Measurements from ENCODE around the gene SLC16A12.

The SLC16A12 gene

DNA sequence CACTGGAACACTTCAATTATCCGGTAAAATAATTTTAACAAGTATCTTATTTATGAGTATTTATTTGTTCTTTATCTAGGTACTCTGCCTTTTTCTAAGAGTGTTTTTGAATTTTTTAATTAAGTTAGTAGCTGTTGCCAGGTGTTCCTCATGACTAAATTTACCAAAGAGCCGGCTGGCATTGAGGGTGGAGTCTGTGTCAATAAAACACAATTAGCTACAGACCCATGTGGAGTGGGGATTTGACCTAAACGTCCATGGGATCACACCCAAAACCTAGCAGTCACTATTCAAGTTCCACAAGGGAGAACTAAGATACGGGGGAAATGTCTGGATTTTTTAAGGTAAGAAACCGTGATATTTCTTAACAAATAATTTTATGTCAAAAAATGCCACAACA, 9.8 kb downstream of the SLC16A12 start:
- no peak overlapping the region for H3K9ac ChIP-seq (ENCODE audit: low read depth, low read length)
- H3K9me3 ChIP-seq (ENCODE audit: control insufficient read depth, insufficient read depth, low read length): no peaks in the 10 kb centered on the region
- no peaks in the 10 kb centered on the region for H3K27me3 ChIP-seq (ENCODE audit: control insufficient read depth, insufficient read depth, low read length)
- H3K4me1 ChIP-seq (ENCODE audit: control insufficient read depth, insufficient read depth, low read length): no peaks in the 10 kb centered on the region
- no peak overlapping the region for H3K27ac ChIP-seq (ENCODE audit: low read depth, low read length)
- no peaks in the 10 kb centered on the region for H3K36me3 ChIP-seq (ENCODE audit: control insufficient read depth, insufficient read depth, low read length)
- no peak overlapping the region for H3K4me3 ChIP-seq (ENCODE audit: low read depth, low read length)

DNA sequence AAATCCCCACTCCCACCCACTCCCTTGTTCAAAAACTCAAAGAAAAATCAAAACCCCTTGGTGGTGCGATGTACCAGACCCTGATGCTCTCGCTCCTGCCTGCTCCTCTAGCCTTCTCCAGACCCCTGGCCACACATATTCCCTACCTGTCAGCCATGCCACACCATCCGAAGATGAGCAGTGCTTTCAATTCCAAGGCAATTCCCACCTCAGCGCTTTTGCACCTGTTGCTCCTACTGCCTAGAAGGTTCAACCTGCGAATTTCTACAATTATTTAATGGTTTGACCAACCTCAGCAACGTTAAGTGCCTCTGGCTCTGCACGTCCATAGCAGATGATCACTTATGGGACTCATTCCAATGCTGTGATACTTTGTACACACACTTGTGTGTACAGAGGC, 11.1 kb downstream of the SLC16A12 start:
- Histone ChIP-seq H3K27ac (ENCODE audit: low read depth, low read length) (no peak overlapping the region), H3K36me3 (ENCODE audit: control insufficient read depth, insufficient read depth, low read length) (no peaks in the 10 kb centered on the region), H3K9ac (ENCODE audit: low read depth, low read length) (no peak overlapping the region), H3K4me3 (ENCODE audit: low read depth, low read length) (no peak overlapping the region), H3K27me3 (ENCODE audit: control insufficient read depth, insufficient read depth, low read length) (no peaks in the 10 kb centered on the region), H3K4me1 (ENCODE audit: control insufficient read depth, insufficient read depth, low read length) (no peaks in the 10 kb centered on the region), H3K9me3 (ENCODE audit: control insufficient read depth, insufficient read depth, low read length) (no peaks in the 10 kb centered on the region)

DNA sequence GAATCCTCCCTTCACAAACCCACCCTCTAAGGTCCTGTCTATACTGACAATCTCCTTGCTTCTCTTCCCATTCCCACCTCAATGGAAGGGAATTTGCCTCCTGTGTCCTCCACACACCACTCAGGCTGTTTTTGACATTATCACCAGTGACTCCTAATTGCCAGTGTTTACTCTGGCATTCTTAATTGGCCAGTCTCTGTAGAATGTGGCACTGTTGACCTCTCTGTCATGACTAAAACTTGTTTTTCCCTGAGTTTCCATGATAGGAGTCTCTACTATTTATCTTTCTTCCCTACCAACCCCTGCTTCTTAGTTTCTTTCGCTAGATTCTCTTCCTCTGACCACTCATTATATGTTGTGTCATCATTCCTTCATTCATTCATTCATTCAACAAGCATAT, 12.1 kb downstream of the SLC16A12 start:
- no peaks in the 10 kb centered on the region for H3K36me3 ChIP-seq (ENCODE audit: control insufficient read depth, insufficient read depth, low read length)
- no peaks in the 10 kb centered on the region for H3K27me3 ChIP-seq (ENCODE audit: control insufficient read depth, insufficient read depth, low read length)
- H3K27ac ChIP-seq (ENCODE audit: low read depth, low read length): no peak overlapping the region
- no peaks in the 10 kb centered on the region for H3K4me1 ChIP-seq (ENCODE audit: control insufficient read depth, insufficient read depth, low read length)
- no peak overlapping the region for H3K4me3 ChIP-seq (ENCODE audit: low read depth, low read length)
- H3K9me3 ChIP-seq (ENCODE audit: control insufficient read depth, insufficient read depth, low read length): no peaks in the 10 kb centered on the region
- no peak overlapping the region for H3K9ac ChIP-seq (ENCODE audit: low read depth, low read length)

DNA sequence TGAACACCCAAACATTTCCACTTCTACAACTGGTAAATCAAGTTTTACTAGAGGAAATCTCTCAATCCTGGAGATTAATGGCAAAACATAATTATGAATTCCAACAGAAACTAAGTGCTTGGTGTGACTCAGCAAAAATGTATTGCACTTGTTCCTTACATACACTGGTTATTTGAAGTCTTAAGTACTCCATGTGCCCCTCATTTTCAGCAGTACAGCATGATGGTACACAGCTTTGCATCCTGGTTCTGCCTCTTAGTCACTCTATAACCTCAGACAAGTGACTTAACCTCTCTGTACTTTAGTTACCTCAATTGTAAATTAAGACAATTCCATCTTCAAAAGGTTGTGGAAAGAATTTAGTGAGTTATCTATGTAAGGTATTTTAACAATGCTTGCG, 12.9 kb downstream of the SLC16A12 start:
- H3K27me3 ChIP-seq (ENCODE audit: control insufficient read depth, insufficient read depth, low read length): no peaks in the 10 kb centered on the region
- H3K9me3 ChIP-seq (ENCODE audit: control insufficient read depth, insufficient read depth, low read length): no peaks in the 10 kb centered on the region
- no peak overlapping the region for H3K9ac ChIP-seq (ENCODE audit: low read depth, low read length)
- no peaks in the 10 kb centered on the region for H3K36me3 ChIP-seq (ENCODE audit: control insufficient read depth, insufficient read depth, low read length)
- no peak overlapping the region for H3K4me3 ChIP-seq (ENCODE audit: low read depth, low read length)
- H3K4me1 ChIP-seq (ENCODE audit: control insufficient read depth, insufficient read depth, low read length): no peaks in the 10 kb centered on the region
- no peak overlapping the region for H3K27ac ChIP-seq (ENCODE audit: low read depth, low read length)

DNA sequence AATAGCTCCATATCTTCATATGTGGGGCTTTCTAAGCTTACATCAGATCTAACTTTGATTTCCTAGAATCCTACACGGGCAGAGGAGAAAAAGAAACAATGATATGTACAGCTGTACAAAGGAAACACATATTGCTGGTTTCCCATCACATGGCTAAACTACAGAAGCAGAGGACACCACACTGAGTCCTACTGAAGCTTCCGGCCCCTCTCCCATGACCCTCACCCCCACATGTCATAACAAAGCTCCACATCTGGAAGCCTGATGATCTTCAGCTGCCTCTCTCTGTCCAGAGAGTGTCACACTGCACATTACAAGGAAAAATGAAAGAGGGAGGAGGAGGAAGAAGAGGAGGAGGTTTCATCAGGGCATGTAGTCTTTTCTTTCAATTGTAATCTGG, 14.0 kb downstream of the SLC16A12 start:
- Histone ChIP-seq H3K9me3 (ENCODE audit: control insufficient read depth, insufficient read depth, low read length) (no peaks in the 10 kb centered on the region), H3K27ac (ENCODE audit: low read depth, low read length) (no peak overlapping the region), H3K27me3 (ENCODE audit: control insufficient read depth, insufficient read depth, low read length) (no peaks in the 10 kb centered on the region), H3K4me1 (ENCODE audit: control insufficient read depth, insufficient read depth, low read length) (no peaks in the 10 kb centered on the region), H3K4me3 (ENCODE audit: low read depth, low read length) (no peak overlapping the region), H3K9ac (ENCODE audit: low read depth, low read length) (no peak overlapping the region), H3K36me3 (ENCODE audit: control insufficient read depth, insufficient read depth, low read length) (no peaks in the 10 kb centered on the region)

DNA sequence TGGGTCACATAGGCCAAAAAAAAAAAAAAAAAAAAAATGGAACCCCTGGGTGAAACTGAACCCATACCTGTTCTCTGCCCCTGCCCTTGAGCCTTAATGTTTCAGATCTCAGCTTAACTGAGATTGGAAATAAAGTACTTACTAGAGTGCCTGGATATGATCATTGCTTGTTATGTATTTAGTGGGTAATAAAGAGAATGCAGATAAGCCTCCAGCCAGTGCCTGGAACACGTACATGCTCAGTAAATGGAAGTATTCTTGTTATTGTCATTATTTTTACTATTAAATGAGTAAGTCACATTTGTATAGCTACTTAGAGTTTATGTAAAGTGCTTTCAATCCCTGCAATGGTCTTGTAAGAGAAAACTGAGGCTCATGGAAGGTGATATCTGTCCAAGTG, 14.7 kb downstream of the SLC16A12 start:
- H3K9ac ChIP-seq (ENCODE audit: low read depth, low read length): no peak overlapping the region
- no peaks in the 10 kb centered on the region for H3K36me3 ChIP-seq (ENCODE audit: control insufficient read depth, insufficient read depth, low read length)
- no peaks in the 10 kb centered on the region for H3K27me3 ChIP-seq (ENCODE audit: control insufficient read depth, insufficient read depth, low read length)
- no peak overlapping the region for H3K4me3 ChIP-seq (ENCODE audit: low read depth, low read length)
- H3K9me3 ChIP-seq (ENCODE audit: control insufficient read depth, insufficient read depth, low read length): no peaks in the 10 kb centered on the region
- H3K4me1 ChIP-seq (ENCODE audit: control insufficient read depth, insufficient read depth, low read length): peaks cover 4% of the 10 kb centered on the region; the same call in 1 of the 2 replicates
- no peak overlapping the region for H3K27ac ChIP-seq (ENCODE audit: low read depth, low read length)

DNA sequence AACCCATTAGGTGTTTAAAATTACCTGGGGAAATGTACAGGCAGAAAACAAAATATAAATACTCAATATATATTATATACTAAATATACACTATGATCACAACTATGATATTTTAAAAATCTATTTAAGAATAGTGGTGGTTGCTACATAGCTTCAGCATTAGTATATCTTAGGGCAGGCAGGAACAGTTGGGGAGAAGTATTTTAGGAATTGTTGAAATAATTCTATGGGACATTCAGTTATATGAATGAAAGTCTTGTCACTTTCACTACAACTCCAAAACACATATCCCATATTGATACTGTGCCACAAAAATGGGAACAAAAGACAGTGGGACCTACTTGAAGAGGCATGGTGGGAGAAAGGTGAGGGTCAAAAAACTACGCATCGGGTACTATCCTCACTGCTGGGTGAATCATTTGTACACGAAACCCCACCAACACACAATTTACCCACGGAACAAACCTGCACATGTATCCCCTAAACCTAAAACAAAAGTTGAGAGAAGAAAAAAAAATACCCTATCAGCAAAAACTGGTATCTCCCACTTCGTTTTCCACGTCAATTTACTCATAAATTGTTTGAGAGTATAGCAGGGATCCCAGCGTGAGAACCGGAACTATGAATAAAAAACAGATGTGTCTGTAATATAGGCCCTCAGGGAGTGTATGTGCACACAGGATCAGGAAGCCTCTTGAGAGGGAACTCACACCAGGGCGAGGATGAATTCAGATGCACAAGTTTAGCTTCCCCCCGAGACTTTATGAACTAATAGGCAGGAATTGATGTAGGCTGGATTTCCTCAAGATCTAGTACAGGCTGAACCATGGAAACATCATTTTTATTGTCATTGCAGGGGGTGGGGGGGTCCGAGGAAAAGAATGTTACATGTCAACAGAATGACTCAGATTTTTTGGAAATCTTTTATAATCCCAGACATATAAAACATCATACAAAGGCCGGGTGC, 16.2 kb downstream of the SLC16A12 start:
- Histone ChIP-seq H3K9me3 (ENCODE audit: control insufficient read depth, insufficient read depth, low read length) (no peaks in the 10 kb centered on the region), H3K27ac (ENCODE audit: low read depth, low read length) (no peak overlapping the region), H3K4me1 (ENCODE audit: control insufficient read depth, insufficient read depth, low read length) (peaks cover 11% of the 10 kb centered on the region), H3K36me3 (ENCODE audit: control insufficient read depth, insufficient read depth, low read length) (no peaks in the 10 kb centered on the region), H3K27me3 (ENCODE audit: control insufficient read depth, insufficient read depth, low read length) (no peaks in the 10 kb centered on the region), H3K9ac (ENCODE audit: low read depth, low read length) (no peak overlapping the region), H3K4me3 (ENCODE audit: low read depth, low read length) (no peak overlapping the region)

DNA sequence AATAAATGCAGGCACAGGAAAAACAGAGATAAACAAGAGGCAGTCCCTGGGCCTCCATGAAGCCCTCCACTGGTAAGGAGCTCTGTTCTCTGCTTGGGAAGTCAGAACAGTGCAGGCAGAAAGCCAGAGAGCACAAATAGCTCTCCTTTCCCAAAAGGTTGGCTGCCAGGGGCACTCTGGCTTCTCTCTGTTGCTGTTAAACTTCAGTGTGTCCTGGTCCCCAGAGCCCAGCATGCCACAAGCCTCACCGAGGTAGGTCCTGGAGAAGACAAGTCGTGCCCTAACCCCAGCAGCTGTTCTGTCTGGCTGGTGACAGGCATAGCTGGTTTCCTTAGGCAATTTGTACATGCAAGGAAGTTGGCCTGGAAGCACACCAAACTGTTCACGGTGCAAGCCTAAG, 17.3 kb downstream of the SLC16A12 start:
- Histone ChIP-seq H3K9ac (ENCODE audit: low read depth, low read length) (no peak overlapping the region), H3K27ac (ENCODE audit: low read depth, low read length) (no peak overlapping the region), H3K27me3 (ENCODE audit: control insufficient read depth, insufficient read depth, low read length) (no peaks in the 10 kb centered on the region), H3K36me3 (ENCODE audit: control insufficient read depth, insufficient read depth, low read length) (no peaks in the 10 kb centered on the region), H3K9me3 (ENCODE audit: control insufficient read depth, insufficient read depth, low read length) (no peaks in the 10 kb centered on the region), H3K4me3 (ENCODE audit: low read depth, low read length) (no peak overlapping the region), H3K4me1 (ENCODE audit: control insufficient read depth, insufficient read depth, low read length) (peaks cover 11% of the 10 kb centered on the region)

DNA sequence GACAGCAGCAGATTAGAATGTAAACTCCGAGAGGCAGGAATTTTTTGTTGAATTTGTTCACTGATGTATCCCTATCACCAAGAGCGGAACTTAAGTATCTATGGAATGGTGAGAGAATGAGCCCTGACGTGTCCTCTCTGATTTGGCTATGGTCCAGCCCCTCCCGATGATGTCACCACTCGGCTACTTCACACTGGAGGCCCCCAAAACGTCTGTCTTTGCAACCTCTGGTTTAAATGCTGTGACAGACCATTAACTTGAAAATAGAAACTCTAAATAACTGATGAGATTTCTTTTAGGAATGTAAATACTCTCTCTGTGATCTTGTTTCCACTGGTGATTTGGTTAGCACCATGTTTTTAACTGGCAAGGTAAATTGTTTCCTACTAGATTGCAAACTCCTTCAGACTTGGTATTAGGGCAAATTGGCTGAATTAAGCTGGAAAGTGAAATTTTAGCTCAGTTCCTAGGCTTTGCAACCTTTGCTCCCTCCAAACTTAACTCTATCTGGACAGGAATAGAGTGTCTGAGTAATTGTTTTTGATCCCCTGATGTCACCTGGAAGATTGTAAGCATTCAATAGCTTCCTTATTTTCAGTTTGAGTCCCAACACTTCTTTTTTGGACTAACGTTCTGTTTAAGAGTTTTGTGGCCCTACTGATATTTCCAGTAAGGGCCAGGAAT, 19.1 kb downstream of the SLC16A12 start:
- no peak overlapping the region for H3K9ac ChIP-seq (ENCODE audit: low read depth, low read length)
- no peaks in the 10 kb centered on the region for H3K36me3 ChIP-seq (ENCODE audit: control insufficient read depth, insufficient read depth, low read length)
- H3K4me3 ChIP-seq (ENCODE audit: low read depth, low read length): no peak overlapping the region
- no peaks in the 10 kb centered on the region for H3K27me3 ChIP-seq (ENCODE audit: control insufficient read depth, insufficient read depth, low read length)
- peaks cover 11% of the 10 kb centered on the region for H3K4me1 ChIP-seq (ENCODE audit: control insufficient read depth, insufficient read depth, low read length)
- no peak overlapping the region for H3K27ac ChIP-seq (ENCODE audit: low read depth, low read length)
- no peaks in the 10 kb centered on the region for H3K9me3 ChIP-seq (ENCODE audit: control insufficient read depth, insufficient read depth, low read length)

DNA sequence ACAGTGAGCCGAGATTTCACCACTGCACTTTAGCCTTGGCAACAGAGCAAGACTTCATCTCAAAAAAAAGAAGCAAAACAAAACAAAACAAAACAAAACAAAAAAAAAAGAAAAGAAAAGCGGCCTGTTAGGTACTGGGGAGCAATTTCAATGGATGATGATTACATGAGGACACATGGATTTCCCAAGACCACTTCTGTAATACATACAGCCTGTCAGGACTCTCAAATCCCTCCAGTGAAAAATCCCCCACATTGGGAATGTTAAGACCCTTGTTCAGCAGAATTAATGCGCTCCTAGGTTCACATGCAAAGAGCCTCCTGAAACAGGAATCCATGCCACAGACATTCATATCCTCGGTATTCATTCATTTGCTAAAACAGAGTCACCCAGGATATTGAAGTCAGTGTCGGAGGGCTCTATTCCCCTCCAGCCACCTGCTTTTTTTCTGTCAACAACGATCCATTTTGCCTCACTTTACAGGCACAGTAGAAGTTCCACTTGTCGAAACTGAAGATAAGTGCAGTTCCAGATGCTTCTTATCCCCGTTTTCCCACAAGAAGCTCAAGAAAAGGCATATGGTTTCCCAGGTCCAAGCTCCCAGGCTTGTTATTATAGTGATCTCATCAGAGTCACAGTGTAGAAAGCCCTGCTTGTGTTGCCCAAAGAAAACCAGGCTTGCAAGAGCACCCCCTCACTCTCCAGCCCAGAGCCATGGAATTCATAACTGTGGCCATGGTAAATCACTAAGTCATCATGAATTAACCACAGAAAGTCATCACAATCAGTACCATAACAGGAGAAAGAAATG, 20.2 kb downstream of the SLC16A12 start:
- Histone ChIP-seq H3K4me1 (ENCODE audit: control insufficient read depth, insufficient read depth, low read length) (peaks cover 11% of the 10 kb centered on the region), H3K27ac (ENCODE audit: low read depth, low read length) (no peak overlapping the region), H3K9ac (ENCODE audit: low read depth, low read length) (no peak overlapping the region), H3K27me3 (ENCODE audit: control insufficient read depth, insufficient read depth, low read length) (no peaks in the 10 kb centered on the region), H3K36me3 (ENCODE audit: control insufficient read depth, insufficient read depth, low read length) (no peaks in the 10 kb centered on the region), H3K9me3 (ENCODE audit: control insufficient read depth, insufficient read depth, low read length) (no peaks in the 10 kb centered on the region; the same call in 1 of the 2 replicates), H3K4me3 (ENCODE audit: low read depth, low read length) (no peak overlapping the region; the same call in 1 of the 2 replicates)
